Measurements from ENCODE around the gene SORBS1.

- no peak for TF ChIP-seq POLR2A (IDR thresholded peaks at IDR 0.05; ENCODE audit: low read length)
- no peak for TF ChIP-seq GATA1 (IDR thresholded peaks at IDR 0.05; ENCODE audit: low read depth, low read length)
Observed at GRCh38 chr10:95496951-95497350, 64.2 kb downstream of the SORBS1 start.
